SK-N-SH (cell line): ENCODE measurements around the gene CLIP3. TPM values are rescaled to one million over a fixed set of nuclear protein-coding genes. Genes with fewer than 3 reads are reported as not detected.

Source experiments
- CTCF ChIA-PET: fragments of 300-600, 350-600 bp; formaldehyde crosslinking; extraction: SDS; loops from one replicate; lab custom pipeline; 2021; lab: Yijun Ruan, JAX
- POLR2A ChIA-PET: fragments of 350-600 bp; sonication (Branson Sonifier 250); formaldehyde crosslinking; extraction: SDS; loops from one replicate; lab custom pipeline; 2020; ENCODE audit warnings: antibody characterized with exemption, inconsistent platforms; lab: Yijun Ruan, JAX
- DNase-seq: peaks from one replicate; pipeline ENCODE4 v3.0.0; 2012
- H2AFZ ChIP-seq: fragments of 200-600 bp; sonication (generic); 2 replicates; pipeline ENCODE4 v1.8.1; 2016; ENCODE audit warnings: antibody characterized with exemption, mild to moderate bottlenecking, low read depth
- H3F3A ChIP-seq: fragments of 200-600 bp; sonication (generic); replicated peaks from 2 replicates; pipeline ENCODE3; 2016; ENCODE audit warnings: antibody characterized with exemption, mild to moderate bottlenecking; ENCODE audit not compliant: insufficient read depth
- H3K27ac ChIP-seq, 2 experiments: fragments of 200-500 bp in 1 of 2; fragments of 200-600 bp in 1 of 2; sonication (Bioruptor generic) in 1 of 2; sonication (generic), shearing (Covaris generic) in 1 of 2; 2 replicates each; pipeline versions ENCODE4 v1.5.1 to v1.6.1; 2014 to 2016; ENCODE audit warnings: low read depth in 2 of 2, inconsistent platforms in 1 of 2, low read length in 1 of 2, mild to moderate bottlenecking in 1 of 2, mixed read lengths in 1 of 2
- H3K27me3 ChIP-seq: fragments of 200-600 bp; sonication (generic), shearing (Covaris generic); 2 replicates; pipeline ENCODE4 v1.6.1; 2016; ENCODE audit warnings: mixed run types; ENCODE audit not compliant: insufficient read depth
- H3K36me3 ChIP-seq, 2 experiments: fragments of 200-500 bp in 1 of 2; fragments of 200-600 bp in 1 of 2; sonication (Bioruptor generic) in 1 of 2; sonication (generic) in 1 of 2; replicated peaks in 1 of 2; 2 replicates each; pipeline versions ENCODE3 to v1.5.1; 2014 to 2016; ENCODE audit warnings: low read length in 1 of 2, mild to moderate bottlenecking in 1 of 2; ENCODE audit not compliant: insufficient read depth in 2 of 2, control insufficient read depth in 1 of 2
- H3K4me1 ChIP-seq, 2 experiments: fragments of 200-500 bp in 1 of 2; fragments of 200-600 bp in 1 of 2; sonication (Bioruptor generic) in 1 of 2; sonication (generic), shearing (Covaris generic) in 1 of 2; 2 replicates each; pipeline versions ENCODE4 v1.5.1 to v1.6.1; 2014 to 2016; ENCODE audit warnings: low read depth in 1 of 2, low read length in 1 of 2, mixed run types in 1 of 2; ENCODE audit not compliant: insufficient read depth in 2 of 2, control insufficient read depth in 1 of 2
- H3K4me2 ChIP-seq: fragments of 200-600 bp; sonication (generic), shearing (Covaris generic); 2 replicates; pipeline ENCODE4 v1.6.1; 2017; ENCODE audit warnings: mixed run types
- H3K4me3 ChIP-seq, 2 experiments: fragments of 200-500 bp in 1 of 2; fragments of 200-600 bp in 1 of 2; sonication (Bioruptor generic) in 1 of 2; sonication (generic), shearing (Covaris generic) in 1 of 2; 2 replicates each; pipeline versions ENCODE4 v1.5.1 to v1.8.1; 2014 to 2016; ENCODE audit warnings: low read depth in 2 of 2, inconsistent platforms in 1 of 2, low read length in 1 of 2, mild to moderate bottlenecking in 1 of 2, mixed read lengths in 1 of 2, moderate library complexity in 1 of 2
- H3K79me2 ChIP-seq: fragments of 200-600 bp; sonication (generic); 2 replicates; pipeline ENCODE4 v1.8.1; 2017; ENCODE audit warnings: mild to moderate bottlenecking; ENCODE audit not compliant: insufficient read depth
- H3K9ac ChIP-seq: fragments of 200-600 bp; sonication (generic); 2 replicates; pipeline ENCODE4 v1.6.1; 2017; ENCODE audit warnings: mixed run types
- H3K9me2 ChIP-seq: fragments of 200-600 bp; sonication (generic); 2 replicates; pipeline ENCODE4 v1.6.1; 2017; ENCODE audit warnings: mixed run types
- H3K9me3 ChIP-seq: fragments of 200-600 bp; sonication (generic); 2 replicates; pipeline ENCODE4 v1.6.1; 2017; ENCODE audit warnings: mixed run types, mild to moderate bottlenecking, moderate library complexity
- H4K20me1 ChIP-seq: fragments of 200-600 bp; sonication (generic); 2 replicates; pipeline ENCODE4 v1.6.1; 2017; ENCODE audit warnings: mild to moderate bottlenecking, mixed run types; ENCODE audit not compliant: insufficient read depth
- CHD2 ChIP-seq: fragments of 150-350 bp; IDR thresholded peaks from 2 replicates; pipeline ENCODE4 v1.6.1; 2018; ENCODE audit warnings: low read length; ENCODE audit not compliant: partially characterized antibody
- CTCF ChIP-seq: fragments of 200-600 bp; sonication (generic); IDR thresholded peaks from 2 replicates; pipeline ENCODE4 v1.6.1; 2017; ENCODE audit warnings: antibody characterized with exemption, mild to moderate bottlenecking, moderate library complexity
- EP300 ChIP-seq, 2 experiments: IDR thresholded peaks; 2 replicates each; pipeline versions ENCODE4 v1.4.0 to v1.6.1; 2012; ENCODE audit warnings: borderline replicate concordance in 1 of 2, low read depth in 1 of 2, low read length in 1 of 2
- FOSL2 ChIP-seq: IDR thresholded peaks from 2 replicates; pipeline ENCODE4 v1.4.0; 2012; ENCODE audit warnings: low read depth, mild to moderate bottlenecking, moderate library complexity, borderline replicate concordance
- FOXJ3 ChIP-seq: sonication (generic); formaldehyde crosslinking; IDR thresholded peaks from 2 replicates; pipeline ENCODE4 v1.5.1; 2020; ENCODE audit warnings: mild to moderate bottlenecking, missing genetic modification reagents
- GABPA ChIP-seq: IDR thresholded peaks from 2 replicates; pipeline ENCODE4 v1.4.0; 2012; ENCODE audit warnings: low read depth, mild to moderate bottlenecking
- GATA2 ChIP-seq: sonication (generic); formaldehyde crosslinking; IDR thresholded peaks from 2 replicates; pipeline ENCODE4 v1.5.0; 2020; ENCODE audit warnings: mild to moderate bottlenecking, missing genetic modification reagents
- IRF3 ChIP-seq: fragments of 150-350 bp; IDR thresholded peaks from 2 replicates; pipeline ENCODE4 v1.6.1; 2016; ENCODE audit warnings: mild to moderate bottlenecking, low read depth, low read length
- JUND ChIP-seq: IDR thresholded peaks from 2 replicates; pipeline ENCODE4 v1.4.0; 2012
- MAX ChIP-seq: IDR thresholded peaks from 2 replicates; pipeline ENCODE4 v1.4.0; 2012; ENCODE audit warnings: low read depth
- MEF2A ChIP-seq: IDR thresholded peaks from 2 replicates; pipeline ENCODE4 v1.4.0; 2012; ENCODE audit warnings: low read depth, borderline replicate concordance
- NFIC ChIP-seq: IDR thresholded peaks from 2 replicates; pipeline ENCODE4 v1.4.0; 2012; ENCODE audit warnings: borderline replicate concordance
- NRF1 ChIP-seq: IDR thresholded peaks from 2 replicates; pipeline ENCODE4 v1.6.1; 2012; ENCODE audit warnings: low read depth, mild to moderate bottlenecking, low read length
- PBX3 ChIP-seq: IDR thresholded peaks from 2 replicates; pipeline ENCODE4; 2012
- REST ChIP-seq: IDR thresholded peaks from 2 replicates; pipeline ENCODE4 v1.6.1; 2012; ENCODE audit warnings: mild to moderate bottlenecking, low read depth, low read length, moderate library complexity
- SMC3 ChIP-seq: IDR thresholded peaks from 2 replicates; pipeline ENCODE4 v1.6.1; 2012; ENCODE audit warnings: low read depth, low read length, improper control_type of control experiment
- TEAD4 ChIP-seq: IDR thresholded peaks from 2 replicates; pipeline ENCODE4 v1.4.0; 2012; ENCODE audit warnings: mild to moderate bottlenecking, borderline replicate concordance; ENCODE audit not compliant: insufficient read depth
- USF2 ChIP-seq: fragments of 150-350 bp; IDR thresholded peaks from 2 replicates; pipeline ENCODE4 v1.6.1; 2017; ENCODE audit warnings: antibody characterized with exemption, low read length, low read depth, borderline replicate concordance
- ZBTB33 ChIP-seq: IDR thresholded peaks from 2 replicates; pipeline ENCODE4 v1.4.0; 2012; ENCODE audit warnings: low read depth, borderline replicate concordance
- WGBS: methylation state at CpG from one replicate; pipeline ENCODE4 v1.1.6; 2017; ENCODE audit warnings: low lambda C conversion rate; 5-methylcytosine and 5-hydroxymethylcytosine counted together
- polyA plus RNA-seq, 3 experiments: library from polyadenylated mRNA; depleted of rRNA; stranded (reverse); fragments of >200 nt; gene quantifications; 2 replicates each; pipeline ENCODE4 v1.2.3, GENCODE V29; 2012

CLIP3 gene
- polyA plus RNA-seq, 1 of the 3 experiments (the other 2 are of a cell fraction) = 13.1 TPM

GRCh38 chr19:36054733-36055686, 22.3 kb upstream of the CLIP3 start, which contains the start of gene WDR62:
Gene WDR62, plus strand, starts transcription at chr19:36054897. Its CDS starts 75 bp downstream, at chr19:36054972.
- Histone ChIP-seq H3F3A (peaks cover 15% of the 10 kb centered on the region), H3K4me1 (peaks cover 3 to 5% of the 10 kb centered on the region in 2 experiments; a peak in 2 of 4 replicates), H3K36me3 (no peaks in the 10 kb centered on the region), H3K27me3 (no peaks in the 10 kb centered on the region), H2AFZ (peak within 1 kb of the TSS; percentile 82), H3K27ac (peak within 1 kb of the TSS; percentile 95 to 98), H3K79me2 (peaks cover 45% of the 10 kb centered on the region), H4K20me1 (peaks cover 17% of the 10 kb centered on the region; the same call in 1 of the 2 replicates), H3K4me3 (peak within 1 kb of the TSS; percentile 64 to 68), H3K9me2 (no peaks in the 10 kb centered on the region), H3K9me3 (no peaks in the 10 kb centered on the region), H3K4me2 (peak within 1 kb of the TSS; percentile 80), H3K9ac (peak within 1 kb of the TSS; percentile 76)
- peak; percentile 96 for DNase-seq
- POLR2A ChIA-PET = interaction anchor here (0.6 to 1.6 kb wide), 4 partner anchors 10 to 364 kb away, joined by 3 to 6 read pairs (median 4); partner anchors contain the start of genes ALKBH6 and APLP1
- WGBS = 1% methylated on average over 33 of the region's 76 CpGs
- CTCF ChIA-PET = interaction anchor here (1.4 to 3.3 kb wide), 4 partner anchors 12 to 23 kb away, joined by 4 to 16 read pairs (median 4); partner anchors contain the start of gene CLIP3
- TF ChIP-seq FOSL2 (no peak), SMC3 (no peak), JUND (no peak), REST (no peak), GATA2 (CRISPR knock-in tag) (no peak), FOXJ3 (CRISPR knock-in tag) (no peak), IRF3 (peak; percentile 51; the same call in 1 of the 2 replicates), MAX (peak; percentile 64; the same call in 1 of the 2 replicates), NFIC (no peak; the same call in 1 of the 2 replicates), CTCF (no peak), CHD2 (peak; percentile 7), MEF2A (no peak), USF2 (no peak), GABPA (no peak), ZBTB33 (no peak), PBX3 (no peak), TEAD4 (no peak), EP300 (IDR thresholded peaks at IDR 0.05; ENCODE audit: borderline replicate concordance in 1 of 2, low read depth in 1 of 2, low read length in 1 of 2) (no peak), NRF1 (no peak)
